Neural cell (in vitro differentiated cells): ENCODE measurements around the gene NR2F1-AS1. TPM values are rescaled to one million over a fixed set of nuclear protein-coding genes. Genes with fewer than 3 reads are reported as not detected.

Source experiments
- H2AFZ ChIP-seq: fragments of 200-600, 300-800 bp; sonication (generic), shearing (Covaris generic); 2 replicates; pipeline ENCODE4 v1.6.0; 2014; ENCODE audit warnings: low read depth, mild to moderate bottlenecking, antibody characterized with exemption, low read length, moderate library complexity
- H3F3A ChIP-seq: fragments of 200-600 bp; shearing (Covaris generic); 2 replicates; pipeline ENCODE4 v1.6.1; 2016; ENCODE audit warnings: mild to moderate bottlenecking, moderate library complexity, mixed read lengths, antibody characterized with exemption, low read length; ENCODE audit not compliant: insufficient read depth, poor library complexity, severe bottlenecking
- H3K27ac ChIP-seq: fragments of 200-600, 300-800 bp; sonication (generic), shearing (Covaris generic); 2 replicates; pipeline ENCODE4 v1.5.1; 2014; ENCODE audit warnings: mild to moderate bottlenecking, low read length, moderate library complexity
- H3K27me3 ChIP-seq: fragments of 300-800, 200-600 bp; sonication (generic), shearing (Covaris generic); 2 replicates; pipeline ENCODE4 v1.6.0; 2014; ENCODE audit warnings: mild to moderate bottlenecking, low read depth, low read length, moderate library complexity; ENCODE audit not compliant: insufficient read depth
- H3K36me3 ChIP-seq: fragments of 300-800, 200-600 bp; sonication (generic), shearing (Covaris generic); 2 replicates; pipeline ENCODE4 v1.5.1; 2014; ENCODE audit warnings: mild to moderate bottlenecking, antibody characterized with exemption, low read length, moderate library complexity; ENCODE audit not compliant: insufficient read depth
- H3K4me2 ChIP-seq: fragments of 300-800, 200-600 bp; sonication (generic), shearing (Covaris generic); 2 replicates; pipeline ENCODE4 v1.6.0; 2014; ENCODE audit warnings: mild to moderate bottlenecking, low read length
- H3K4me3 ChIP-seq: fragments of 300-800, 200-600 bp; sonication (generic), shearing (Covaris generic); 2 replicates; pipeline ENCODE4 v1.5.1; 2014; ENCODE audit warnings: mild to moderate bottlenecking, low read length, moderate library complexity
- H3K79me2 ChIP-seq: fragments of 200-600 bp; shearing (Covaris generic); replicated peaks from 2 replicates; pipeline ENCODE4 v1.6.0; 2014; ENCODE audit warnings: mild to moderate bottlenecking, low read length, moderate library complexity; ENCODE audit not compliant: insufficient read depth
- H3K9ac ChIP-seq: fragments of 300-800, 200-600 bp; sonication (generic), shearing (Covaris generic); 2 replicates; pipeline ENCODE4 v1.6.1; 2016; ENCODE audit warnings: mild to moderate bottlenecking, low read length, mixed read lengths
- H3K9me2 ChIP-seq: fragments of 200-600 bp; shearing (Covaris generic); 2 replicates; pipeline ENCODE4 v1.6.1; 2016; ENCODE audit warnings: mild to moderate bottlenecking, low read length, mixed read lengths; ENCODE audit not compliant: insufficient read depth
- H3K9me3 ChIP-seq: fragments of 200-600, 300-800 bp; sonication (generic), shearing (Covaris generic); 2 replicates; pipeline ENCODE4 v1.6.1; 2016; ENCODE audit warnings: mild to moderate bottlenecking, mixed run types, low read length, moderate library complexity, mixed read lengths
- H4K20me1 ChIP-seq: fragments of 200-600 bp; shearing (Covaris generic); 2 replicates; pipeline ENCODE4 v1.6.1; 2016; ENCODE audit warnings: mild to moderate bottlenecking, mixed run types; ENCODE audit not compliant: insufficient read depth
- CTCF ChIP-seq: fragments of 450-650 bp; IDR thresholded peaks from 2 replicates; pipeline ENCODE4 v1.5.1; 2014; ENCODE audit warnings: antibody characterized with exemption, mild to moderate bottlenecking, moderate library complexity; ENCODE audit not compliant: poor library complexity, severe bottlenecking
- EP300 ChIP-seq: fragments of 450-650 bp; conservative IDR thresholded peaks from 2 replicates; pipeline ENCODE4 v1.6.1; 2014; ENCODE audit warnings: antibody characterized with exemption, mild to moderate bottlenecking, moderate library complexity; ENCODE audit not compliant: poor library complexity, severe bottlenecking
- EZH2 ChIP-seq: fragments of 200-600, 300-800 bp; shearing (Covaris generic), sonication (generic); IDR thresholded peaks from 2 replicates; pipeline ENCODE4 v1.6.1; 2014; ENCODE audit warnings: antibody characterized with exemption, low read length, borderline replicate concordance, mild to moderate bottlenecking; ENCODE audit not compliant: insufficient read depth, poor library complexity, severe bottlenecking
- MXI1 ChIP-seq: fragments of 450-650 bp; conservative IDR thresholded peaks from 2 replicates; pipeline ENCODE4 v1.6.1; 2014; ENCODE audit warnings: antibody characterized with exemption, mild to moderate bottlenecking; ENCODE audit not compliant: poor library complexity, severe bottlenecking
- POLR2AphosphoS5 ChIP-seq: IDR thresholded peaks from 2 replicates; pipeline ENCODE4 v1.6.1; 2012
- RAD21 ChIP-seq: fragments of 450-650 bp; conservative IDR thresholded peaks from 2 replicates; pipeline ENCODE4 v1.6.1; 2014; ENCODE audit warnings: antibody characterized with exemption, mild to moderate bottlenecking, moderate library complexity
- REST ChIP-seq: IDR thresholded peaks from 2 replicates; pipeline ENCODE4 v1.6.1; 2012; ENCODE audit warnings: borderline replicate concordance
- SMC3 ChIP-seq: fragments of 450-650 bp; conservative IDR thresholded peaks from 2 replicates; pipeline ENCODE4 v1.6.1; 2014; ENCODE audit warnings: antibody characterized with exemption, mild to moderate bottlenecking, moderate library complexity; ENCODE audit not compliant: poor library complexity
- TAF1 ChIP-seq: IDR thresholded peaks from 2 replicates; pipeline ENCODE4 v1.6.1; 2012; ENCODE audit warnings: low read depth
- polyA plus RNA-seq: library from polyadenylated mRNA; depleted of rRNA; stranded (reverse); fragments of >200 nt; gene quantifications from 2 replicates; pipeline ENCODE4 v1.2.3, GENCODE V29; 2014

Gene NR2F1-AS1
- polyA plus RNA-seq, 1 donor from 2014 or later = 0.24 TPM

GRCh38 chr5:93401634-93402213, 179.3 kb downstream of the NR2F1-AS1 start:
- peaks cover 2% of the 10 kb centered on the region for H3F3A ChIP-seq
- TF ChIP-seq POLR2AphosphoS5 (no peak), TAF1 (no peak), MXI1 (no peak), SMC3 (no peak), RAD21 (no peak), EZH2 (no peak), REST (no peak), EP300 (no peak), CTCF (no peak)
- no peak overlapping the region for H3K9ac ChIP-seq
- no peak overlapping the region for H3K4me3 ChIP-seq
- H4K20me1 ChIP-seq = no peaks in the 10 kb centered on the region
- H3K36me3 ChIP-seq = no peaks in the 10 kb centered on the region
- no peaks in the 10 kb centered on the region for H3K79me2 ChIP-seq
- no peaks in the 10 kb centered on the region for H3K9me2 ChIP-seq
- H3K27ac ChIP-seq = no peak overlapping the region
- no peaks in the 10 kb centered on the region for H3K27me3 ChIP-seq
- no peaks in the 10 kb centered on the region for H3K9me3 ChIP-seq
- H2AFZ ChIP-seq = no peak overlapping the region
- no peak overlapping the region for H3K4me2 ChIP-seq

GRCh38 chr5:93399675-93400074, 181.3 kb downstream of the NR2F1-AS1 start:
- no peaks in the 10 kb centered on the region for H3K79me2 ChIP-seq

GRCh38 chr5:93395971-93396379, 185.0 kb downstream of the NR2F1-AS1 start:
- Histone ChIP-seq H3K9me3 (no peaks in the 10 kb centered on the region), H4K20me1 (no peaks in the 10 kb centered on the region), H3K4me2 (no peak overlapping the region), H3K27ac (no peak overlapping the region), H3K27me3 (no peaks in the 10 kb centered on the region), H3K79me2 (no peaks in the 10 kb centered on the region), H3K9ac (no peak overlapping the region), H3F3A (no peaks in the 10 kb centered on the region), H3K4me3 (no peak overlapping the region), H3K36me3 (no peaks in the 10 kb centered on the region), H2AFZ (no peak overlapping the region), H3K9me2 (no peaks in the 10 kb centered on the region)
- TF ChIP-seq EZH2 (no peak), POLR2AphosphoS5 (no peak), SMC3 (no peak)

More at GRCh38 chr5:93399675-93400074, 181.3 kb downstream of the NR2F1-AS1 start:
- Histone ChIP-seq H3K27ac (no peak overlapping the region), H2AFZ (no peak overlapping the region), H3F3A (no peaks in the 10 kb centered on the region), H3K36me3 (no peaks in the 10 kb centered on the region), H3K9ac (no peak overlapping the region), H3K27me3 (no peaks in the 10 kb centered on the region), H3K4me3 (no peak overlapping the region), H4K20me1 (no peaks in the 10 kb centered on the region), H3K9me3 (no peaks in the 10 kb centered on the region), H3K4me2 (no peak overlapping the region), H3K9me2 (no peaks in the 10 kb centered on the region)
- no peak for TF ChIP-seq SMC3
